ENCODE results near the gene DAG1. TPM values are rescaled to one million over a fixed set of nuclear protein-coding genes. Genes with fewer than 3 reads are reported as not detected.

The DAG1 gene
- total and polyA plus RNA-seq, 7 donors = 35.1 to 159 (median 73.2) TPM

DNA sequence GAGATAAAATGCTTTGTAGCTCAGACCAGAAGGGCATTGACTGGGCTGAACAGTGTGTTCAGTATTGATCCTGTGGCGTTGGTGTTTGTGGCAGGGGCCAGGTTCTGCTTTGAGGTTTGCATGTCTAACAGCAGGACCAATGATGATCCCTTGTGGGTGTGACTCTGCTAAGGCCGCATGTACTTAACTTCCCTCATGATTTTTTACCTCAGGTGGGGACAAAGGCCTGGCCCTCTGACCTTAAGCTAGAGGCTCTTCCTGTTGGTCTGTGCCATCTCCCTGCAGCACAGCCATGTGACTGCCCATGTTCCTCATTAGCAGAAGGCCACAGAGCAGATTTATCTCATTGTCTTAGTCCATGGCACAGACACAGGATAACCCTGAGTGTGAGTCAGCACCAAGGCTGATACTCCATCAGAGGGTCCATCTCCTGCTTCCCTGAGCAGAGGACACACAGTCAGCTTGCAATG, 49.9 kb downstream of the DAG1 start:
- DNase-seq (no peak), ATAC-seq (peak in 3 of 4 donors; percentile 44 to 63 (median 59))
- H3K27me3 ChIP-seq (ENCODE audit: insufficient read depth in 3 of 3, low read length in 2 of 3) = no peaks in the 10 kb centered on the region
- no peaks in the 10 kb centered on the region for H3K9me3 ChIP-seq
- TF ChIP-seq, protein P1, sequence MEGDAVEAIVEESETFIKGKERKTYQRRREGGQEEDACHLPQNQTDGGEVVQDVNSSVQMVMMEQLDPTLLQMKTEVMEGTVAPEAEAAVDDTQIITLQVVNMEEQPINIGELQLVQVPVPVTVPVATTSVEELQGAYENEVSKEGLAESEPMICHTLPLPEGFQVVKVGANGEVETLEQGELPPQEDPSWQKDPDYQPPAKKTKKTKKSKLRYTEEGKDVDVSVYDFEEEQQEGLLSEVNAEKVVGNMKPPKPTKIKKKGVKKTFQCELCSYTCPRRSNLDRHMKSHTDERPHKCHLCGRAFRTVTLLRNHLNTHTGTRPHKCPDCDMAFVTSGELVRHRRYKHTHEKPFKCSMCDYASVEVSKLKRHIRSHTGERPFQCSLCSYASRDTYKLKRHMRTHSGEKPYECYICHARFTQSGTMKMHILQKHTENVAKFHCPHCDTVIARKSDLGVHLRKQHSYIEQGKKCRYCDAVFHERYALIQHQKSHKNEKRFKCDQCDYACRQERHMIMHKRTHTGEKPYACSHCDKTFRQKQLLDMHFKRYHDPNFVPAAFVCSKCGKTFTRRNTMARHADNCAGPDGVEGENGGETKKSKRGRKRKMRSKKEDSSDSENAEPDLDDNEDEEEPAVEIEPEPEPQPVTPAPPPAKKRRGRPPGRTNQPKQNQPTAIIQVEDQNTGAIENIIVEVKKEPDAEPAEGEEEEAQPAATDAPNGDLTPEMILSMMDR (IDR thresholded peaks at IDR 0.05) = no peak
- H3K4me3 ChIP-seq = no peak overlapping the region
- intact Hi-C loops (cut with DNase I) = loop anchor here in 1 of 2 donors (5.0 kb wide), 1 partner anchor 48 kb away; the partner anchor contains the start of gene DAG1
- 47 to 71% (median 55%) methylated on average over 2 of the region's 2 CpGs for WGBS, 3 donors
- peaks cover 49% of the 10 kb centered on the region for H3K4me1 ChIP-seq
- peak overlapping the region; percentile 71 for H3K27ac ChIP-seq
- H3K36me3 ChIP-seq (ENCODE audit: insufficient read depth in 1 of 2, low read depth in 1 of 2) = peaks cover 3 to 46% of the 10 kb centered on the region in 2 donors

DNA sequence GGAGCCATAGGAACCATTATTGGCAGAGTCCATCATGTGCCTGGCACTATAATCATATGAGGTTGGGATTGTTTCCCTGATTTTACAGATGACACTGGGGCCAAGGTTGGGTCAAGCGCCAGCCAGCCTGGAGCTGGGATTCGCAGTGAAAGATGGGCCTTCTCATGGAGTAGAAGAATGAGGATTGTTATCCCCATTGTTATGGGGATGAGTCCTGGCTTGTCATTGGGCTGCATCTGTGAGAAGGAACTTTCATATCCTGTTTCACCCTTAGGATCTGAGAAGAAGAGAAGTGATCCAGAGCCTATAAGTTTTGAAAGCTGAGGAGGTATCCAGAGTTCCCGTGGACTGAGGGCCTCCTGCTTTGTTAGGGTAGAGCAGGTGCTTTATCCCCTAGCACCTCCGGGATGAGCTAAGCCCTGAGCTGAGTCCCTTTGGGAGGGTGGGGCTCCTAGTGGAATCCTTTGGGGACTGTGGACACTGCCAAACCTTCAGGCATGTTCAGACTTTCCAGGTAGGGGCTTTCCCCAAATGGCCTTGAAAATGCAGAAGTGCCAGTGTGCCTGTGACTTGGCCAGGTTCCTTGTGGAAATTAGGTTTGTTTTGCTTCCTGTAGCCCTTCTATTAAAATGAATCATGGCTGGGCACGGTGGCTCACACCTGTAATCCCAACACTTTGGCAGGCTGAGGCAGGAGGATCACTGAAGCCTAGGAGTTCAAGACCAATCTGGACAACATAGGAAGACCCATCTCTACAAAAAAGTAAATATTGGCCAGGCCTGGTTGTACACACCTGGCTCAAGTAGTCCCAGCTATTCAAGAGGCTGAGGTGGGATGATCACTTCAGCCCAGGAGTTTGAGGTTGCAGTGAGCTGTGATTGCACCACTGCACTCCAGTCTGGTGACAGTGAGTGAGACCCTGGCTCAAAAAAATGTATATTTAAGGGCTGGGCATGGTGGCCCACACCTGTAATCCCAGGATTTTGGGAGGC, 54.0 kb downstream of the DAG1 start:
- ATAC-seq (no peak), DNase-seq (no peak)
- WGBS, 3 donors = 35 to 53% (median 37%) methylated on average over 5 of the region's 5 CpGs
- no peak overlapping the region for H3K4me3 ChIP-seq
- intact Hi-C loops (cut with DNase I) = no loop called here
- H3K27me3 ChIP-seq (ENCODE audit: insufficient read depth in 3 of 3, low read length in 2 of 3) = no peaks in the 10 kb centered on the region
- TF ChIP-seq, protein P1 (IDR thresholded peaks at IDR 0.05) = no peak
- H3K9me3 ChIP-seq = no peaks in the 10 kb centered on the region
- H3K4me1 ChIP-seq = peaks cover 23% of the 10 kb centered on the region
- H3K36me3 ChIP-seq (ENCODE audit: insufficient read depth in 1 of 2, low read depth in 1 of 2) = peaks cover 0 to 28% of the 10 kb centered on the region in 2 donors
- H3K27ac ChIP-seq = peak overlapping the region; percentile 60

DNA sequence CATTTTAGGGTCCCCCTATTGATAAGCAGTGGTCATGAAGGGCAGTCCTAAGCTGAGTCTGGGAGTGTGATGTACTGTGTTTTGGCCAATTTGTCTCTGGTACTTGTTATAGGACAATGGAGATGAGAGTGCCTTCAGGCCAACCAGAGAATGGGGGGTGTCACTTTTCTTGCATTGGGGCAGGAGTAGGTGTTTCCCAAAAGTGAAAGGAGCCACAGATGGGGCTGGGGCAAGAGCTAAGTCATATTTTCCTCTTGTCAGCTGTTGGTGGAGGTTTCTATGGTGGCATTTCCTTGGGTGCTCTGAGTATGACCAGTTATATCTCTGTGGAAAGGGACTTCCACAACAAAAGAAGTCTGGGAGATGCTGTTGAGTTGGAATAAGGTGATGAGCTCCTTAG, 59.5 kb downstream of the DAG1 start:
- ATAC-seq = no peak
- intact Hi-C loops (cut with DNase I) = no loop called here

DNA sequence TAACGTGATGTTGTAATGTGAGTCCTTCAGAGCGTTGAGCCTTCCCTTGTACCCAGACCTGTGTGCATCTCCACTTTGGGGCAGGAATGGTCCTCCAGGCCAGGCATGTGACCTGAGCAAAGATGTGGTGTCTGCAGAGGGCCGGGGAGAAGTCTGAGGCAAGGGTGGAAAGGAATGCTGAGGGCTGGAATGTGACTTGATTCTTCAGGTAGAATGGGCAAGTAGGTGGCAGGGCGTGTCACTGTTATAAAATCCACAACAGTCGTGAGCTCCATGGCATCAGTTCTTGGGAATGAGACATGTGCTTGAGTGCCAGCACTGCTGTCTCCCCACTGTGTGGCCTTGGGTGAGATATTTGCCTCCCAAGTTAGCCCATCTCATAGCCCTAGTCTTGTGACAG, 60.2 kb downstream of the DAG1 start:
- Histone ChIP-seq H3K27ac (peak overlapping the region; percentile 44), H3K4me3 (no peak overlapping the region), H3K4me1 (peaks cover 31% of the 10 kb centered on the region), H3K27me3 (ENCODE audit: insufficient read depth in 3 of 3, low read length in 2 of 3) (no peaks in the 10 kb centered on the region), H3K9me3 (no peaks in the 10 kb centered on the region), H3K36me3 (ENCODE audit: insufficient read depth in 1 of 2, low read depth in 1 of 2) (peaks cover 0 to 48% of the 10 kb centered on the region in 2 donors)
- TF ChIP-seq, protein P1 (IDR thresholded peaks at IDR 0.05) = no peak
- DNase-seq = no peak
- intact Hi-C loops (cut with DNase I) = no loop called here
- peak in 3 of 4 donors; percentile 7 to 19 (median 16) for ATAC-seq
- WGBS, 3 donors = 33 to 73% (median 50%) methylated on average over 5 of the region's 5 CpGs

More for the DNA sequence above, 59.5 kb downstream of the DAG1 start:
- peaks cover 25% of the 10 kb centered on the region for H3K4me1 ChIP-seq
- peak overlapping the region; percentile 44 for H3K27ac ChIP-seq
- H3K36me3 ChIP-seq (ENCODE audit: insufficient read depth in 1 of 2, low read depth in 1 of 2) = peaks cover 0 to 54% of the 10 kb centered on the region in 2 donors
- no peaks in the 10 kb centered on the region for H3K9me3 ChIP-seq
- no peaks in the 10 kb centered on the region for H3K27me3 ChIP-seq (ENCODE audit: insufficient read depth in 3 of 3, low read length in 2 of 3)
- TF ChIP-seq, protein P1 (IDR thresholded peaks at IDR 0.05) = no peak
- no peak overlapping the region for H3K4me3 ChIP-seq
- DNase-seq = no peak

Data from psoas muscle (tissue), 8 donors.